GM13976 (cell line): ENCODE measurements around the gene KRTAP10-3.
"Not testable (repeated sequence)": the region's sequence is repeated elsewhere in the genome, so short reads cannot be mapped to it uniquely, and the experiment has no call there.

Experiments used
- DNase-seq: peaks from one replicate; pipeline ENCODE4 v3.0.0; 2012; ENCODE audit warnings: low spot score
- CTCF ChIP-seq: IDR thresholded peaks from 2 replicates; pipeline ENCODE4 v1.5.1; 2012; ENCODE audit warnings: borderline replicate concordance, mild to moderate bottlenecking; ENCODE audit not compliant: insufficient read depth; ENCODE audit errors: extremely low read depth, missing control alignments, control extremely low read depth
- in situ Hi-C: fragments of 300-500 bp; cut with MboI; formaldehyde crosslinking; loops from one replicate; pipeline ENCODE4 v1.12.0; 2022; ENCODE audit warnings: low sequenced_read_pairs, mixed read lengths, inconsistent platforms; ENCODE audit not compliant: unreplicated experiment

KRTAP10-3 gene

GRCh38 chr21:44558695-44559094 lies at the start of gene KRTAP10-3:
TSS of gene KRTAP10-3 (minus strand) at chr21:44558795. CDS start at chr21:44558715, 80 bp downstream.
- DNase-seq, result no peak
- TF ChIP-seq CTCF, result no peak
- in situ Hi-C loops, result no loop called here

GRCh38 chr21:44606495-44606894 lies 47.9 kb upstream of the KRTAP10-3 start:
- no peak for DNase-seq
- in situ Hi-C loops, result no loop called here
- TF ChIP-seq CTCF, result no peak

- no peak for TF ChIP-seq CTCF
- in situ Hi-C loops, result no loop called here
These were observed 45.3 kb upstream of the KRTAP10-3 start for GRCh38 chr21:44603911-44604310.

GRCh38 chr21:44603109-44603875 lies 44.7 kb upstream of the KRTAP10-3 start:
- DNase-seq, result no peak
- in situ Hi-C loops, result no loop called here
- no peak for TF ChIP-seq CTCF

More at GRCh38 chr21:44603911-44604310, 45.3 kb upstream of the KRTAP10-3 start:
- no peak for DNase-seq

GRCh38 chr21:44602463-44602850 lies 43.9 kb upstream of the KRTAP10-3 start:
- no peak for DNase-seq
- in situ Hi-C loops, result no loop called here
- TF ChIP-seq CTCF, result no peak

GRCh38 chr21:44601596-44602462 lies 43.2 kb upstream of the KRTAP10-3 start:
- DNase-seq, result no peak
- no peak for TF ChIP-seq CTCF
- in situ Hi-C loops, result no loop called here

- DNase-seq, in situ Hi-C loops: not testable (repeated sequence)
These were observed 42.5 kb upstream of the KRTAP10-3 start for GRCh38 chr21:44601091-44601490.

GRCh38 chr21:44600118-44600978 lies 41.8 kb upstream of the KRTAP10-3 start, which contains the start of gene KRTAP10-7:
TSS of gene KRTAP10-7 (plus strand) at chr21:44600597. CDS start at chr21:44600622, 25 bp downstream.
- in situ Hi-C loops, DNase-seq: not testable (repeated sequence)
